Lung microvascular endothelial cell (primary cell): ENCODE data around the gene FCRL6. TPM values are rescaled to one million over a fixed set of nuclear protein-coding genes. Genes with fewer than 3 reads are reported as not detected.

Experiments
- DNase-seq, 2 donors: peaks; one replicate each; pipeline versions ENCODE4 v3.0.0 to v3.0.0-alpha.2; 2010; ENCODE audit warnings: low read depth in 2 of 2
- total RNA-seq: library from RNA; depleted of rRNA; stranded (reverse); fragments of >200 nt; gene quantifications from 2 replicates; pipeline ENCODE4 v1.2.1, GENCODE V29; 2014

FCRL6 gene
- total RNA-seq, 1 donor from 2014 or later: not detected

GRCh38 chr1:159799446-159799985 is 2.6 kb upstream of the FCRL6 start:
- no peak for DNase-seq

DNA sequence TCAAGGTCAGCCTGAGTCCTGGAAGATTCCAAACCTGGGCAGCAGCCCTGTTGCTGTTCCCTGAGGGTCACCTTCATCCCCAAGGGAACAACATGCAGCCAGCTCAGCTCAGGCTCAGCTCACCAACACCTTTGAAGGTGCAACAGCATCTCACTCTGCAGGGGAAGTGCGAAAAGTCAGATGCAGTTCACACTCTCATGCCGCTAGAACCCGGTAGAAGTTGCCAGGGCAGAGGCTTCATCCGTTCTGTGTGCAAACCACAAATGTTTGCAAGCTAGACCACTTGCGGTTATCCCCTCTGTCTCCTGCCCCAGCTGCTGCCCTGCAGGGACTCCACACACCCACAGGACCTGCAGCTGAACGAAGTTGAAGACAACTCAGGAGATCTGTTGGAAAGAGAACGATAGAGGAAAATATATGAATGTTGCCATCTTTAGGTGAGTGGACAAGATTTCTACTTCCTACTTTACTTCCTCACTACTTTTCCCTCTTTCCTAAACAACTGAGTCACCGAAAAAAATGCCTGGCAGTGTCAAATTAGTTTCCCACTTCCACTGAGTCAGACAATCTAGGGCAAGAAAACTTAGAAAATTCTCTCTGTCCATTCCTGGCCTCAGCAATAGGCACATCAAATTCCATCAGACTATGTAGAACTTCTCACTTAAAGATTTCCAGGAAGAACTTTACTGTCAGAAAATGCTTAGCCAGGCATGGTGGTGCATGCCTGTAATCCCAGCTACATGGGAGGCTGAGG is 1.8 kb upstream of the FCRL6 start:
- no peak for DNase-seq

DNA sequence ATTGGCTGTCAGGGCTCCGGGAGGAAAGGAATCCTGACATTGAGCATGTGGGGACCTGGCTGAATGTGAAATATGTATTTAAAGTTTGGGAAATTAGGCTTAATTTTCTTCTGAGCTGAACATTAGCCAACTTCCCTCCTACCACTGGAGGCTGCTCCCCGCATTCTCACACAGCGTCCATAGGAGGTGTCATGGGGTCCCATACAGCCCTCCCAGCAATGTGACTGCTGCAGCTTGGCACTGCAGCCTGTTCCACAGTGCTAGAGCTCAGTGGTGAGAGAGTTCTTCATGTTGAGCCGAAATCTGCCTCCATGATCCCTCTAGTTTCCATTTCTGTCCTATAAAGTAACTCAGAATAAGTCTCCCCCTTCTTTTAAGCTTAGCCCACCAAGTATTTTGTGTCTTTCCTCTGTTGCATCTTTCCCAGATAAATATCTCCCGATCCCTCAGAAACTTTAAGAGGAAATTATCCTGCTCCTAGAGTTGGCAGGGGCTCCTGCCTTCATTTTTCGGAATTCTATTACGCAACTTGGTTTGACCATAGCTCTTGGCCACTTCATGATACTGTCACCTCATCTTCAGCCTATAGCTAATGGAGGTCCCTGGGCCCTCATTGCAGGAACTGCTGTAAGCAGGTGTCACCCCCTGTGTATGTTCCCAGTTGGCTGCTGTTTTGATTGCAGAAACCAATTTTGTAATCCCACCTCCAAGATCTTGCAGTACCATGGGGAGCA is 2.0 kb downstream of the FCRL6 start:
- no peak for DNase-seq

- DNase-seq: peak in 1 of 2 donors; percentile 10
Measured at GRCh38 chr1:159804924-159805323, 2.8 kb downstream of the FCRL6 start.

GRCh38 chr1:159815926-159816325 is 13.8 kb downstream of the FCRL6 start:
- DNase-seq: no peak

DNA sequence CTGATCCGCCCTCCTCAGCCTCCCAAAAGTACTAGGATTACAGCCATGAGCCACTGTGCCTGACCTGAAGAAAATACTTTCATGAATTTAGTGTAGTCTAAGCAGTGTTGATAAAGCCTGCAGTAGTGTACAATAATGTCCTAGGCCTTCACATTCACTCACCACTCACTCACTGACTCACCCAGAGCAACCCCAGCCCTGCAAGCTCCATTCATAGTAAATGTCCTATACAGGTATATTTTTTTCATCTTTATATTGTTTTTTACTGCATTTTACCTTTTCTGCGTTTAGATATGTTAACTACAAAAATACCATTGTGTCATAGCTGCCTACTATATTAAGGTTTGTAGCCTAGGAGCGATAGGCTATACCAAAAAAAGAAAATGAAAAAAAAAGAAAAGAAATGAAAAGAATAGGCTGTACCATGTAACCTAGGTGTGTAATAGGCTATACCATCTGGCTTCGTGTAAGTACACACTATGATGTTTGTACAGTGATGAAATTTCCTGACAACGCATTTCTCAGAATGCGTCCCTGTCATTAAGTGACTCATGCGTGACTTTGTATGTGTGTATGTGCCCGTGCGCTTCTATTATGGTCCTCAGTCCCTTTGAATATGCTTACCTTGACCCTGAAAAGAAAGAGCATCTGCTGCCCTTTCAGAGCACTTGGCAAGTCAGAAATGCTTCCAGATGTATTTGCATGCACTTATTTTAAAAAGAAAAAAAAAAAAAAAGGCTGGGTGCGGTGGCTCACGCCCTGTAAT is 15.3 kb downstream of the FCRL6 start:
- DNase-seq: peak; percentile 48 to 69

- no peak for DNase-seq
Measured at GRCh38 chr1:159821171-159821867, 19.2 kb downstream of the FCRL6 start.

GRCh38 chr1:159823406-159823805 is 21.2 kb downstream of the FCRL6 start:
- DNase-seq: no peak

DNA sequence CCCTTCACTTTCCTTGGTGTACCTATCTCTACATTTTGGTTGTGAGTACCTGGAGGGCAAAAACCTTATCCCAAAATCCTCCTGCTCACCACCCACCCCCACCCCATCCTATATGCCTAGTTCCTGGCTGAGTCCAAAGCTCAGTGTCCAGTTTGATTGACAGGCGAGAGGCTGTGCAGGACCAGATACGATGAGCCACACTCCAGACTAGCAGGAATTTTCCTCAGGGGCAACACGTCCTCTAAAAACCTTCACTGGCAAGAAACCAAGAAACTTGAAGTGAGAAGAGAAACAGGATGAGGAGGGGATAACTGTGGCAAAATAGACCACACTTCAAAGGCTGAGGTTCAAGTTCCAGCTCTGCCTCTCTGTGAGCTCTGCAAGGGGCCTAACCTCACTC is 23.4 kb downstream of the FCRL6 start:
- no peak for DNase-seq

- peak in 1 of 2 donors; percentile 25 for DNase-seq
Measured at GRCh38 chr1:159826441-159827101, 24.4 kb downstream of the FCRL6 start, which contains the start of gene SLAMF8. Gene SLAMF8 (plus strand): TSS chr1:159826873. CDS start chr1:159826899, 26 bp downstream.

DNA sequence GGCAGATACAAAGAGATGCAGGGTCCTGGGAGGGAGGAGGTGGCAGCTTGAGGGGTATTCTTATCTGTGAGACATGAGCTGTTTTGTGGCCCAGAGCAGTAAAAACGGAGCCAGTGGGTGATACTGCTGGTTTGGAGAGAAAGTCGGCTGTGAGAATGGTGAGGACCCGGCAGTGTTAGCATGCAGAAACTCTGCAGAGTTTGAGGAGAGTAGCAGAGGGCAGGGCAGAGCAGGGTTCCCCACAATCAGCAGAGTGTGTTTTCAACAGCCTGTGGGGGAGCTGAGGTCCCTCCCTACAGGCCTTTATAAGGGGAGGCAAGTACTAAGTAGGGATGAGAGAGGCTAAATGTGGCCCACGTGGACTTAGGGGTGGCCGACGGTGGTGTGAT is 24.9 kb downstream of the FCRL6 start:
- no peak for DNase-seq

GRCh38 chr1:159827549-159827948 is 25.4 kb downstream of the FCRL6 start:
- no peak for DNase-seq

- no peak for DNase-seq
Measured at GRCh38 chr1:159828176-159828575, 26.0 kb downstream of the FCRL6 start.

GRCh38 chr1:159828581-159829272 is 26.6 kb downstream of the FCRL6 start:
- DNase-seq: no peak

GRCh38 chr1:159829273-159829634 is 27.1 kb downstream of the FCRL6 start:
- peak; percentile 28 to 46 for DNase-seq

- peak in 1 of 2 donors; percentile 11 for DNase-seq
Measured at GRCh38 chr1:159829822-159830465, 27.8 kb downstream of the FCRL6 start.

DNA sequence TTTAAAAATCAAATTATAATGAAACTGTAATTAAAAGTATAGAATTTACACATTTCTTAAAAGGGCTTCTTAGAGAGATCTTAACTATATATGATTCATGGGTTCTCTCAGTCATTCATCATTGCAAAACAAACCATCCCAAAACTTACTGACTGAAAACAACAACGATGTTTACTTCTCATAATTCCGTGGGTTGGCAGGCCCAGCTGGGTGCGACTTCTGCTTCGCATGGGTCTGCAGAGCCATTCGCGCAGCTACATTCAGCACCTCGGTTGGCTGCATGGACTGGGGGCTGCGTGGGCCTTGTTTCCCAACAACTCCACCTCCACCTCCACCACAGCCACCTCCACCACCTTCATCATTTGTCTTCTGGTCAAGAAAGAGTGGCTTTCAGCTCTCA is 28.6 kb downstream of the FCRL6 start:
- no peak for DNase-seq

DNA sequence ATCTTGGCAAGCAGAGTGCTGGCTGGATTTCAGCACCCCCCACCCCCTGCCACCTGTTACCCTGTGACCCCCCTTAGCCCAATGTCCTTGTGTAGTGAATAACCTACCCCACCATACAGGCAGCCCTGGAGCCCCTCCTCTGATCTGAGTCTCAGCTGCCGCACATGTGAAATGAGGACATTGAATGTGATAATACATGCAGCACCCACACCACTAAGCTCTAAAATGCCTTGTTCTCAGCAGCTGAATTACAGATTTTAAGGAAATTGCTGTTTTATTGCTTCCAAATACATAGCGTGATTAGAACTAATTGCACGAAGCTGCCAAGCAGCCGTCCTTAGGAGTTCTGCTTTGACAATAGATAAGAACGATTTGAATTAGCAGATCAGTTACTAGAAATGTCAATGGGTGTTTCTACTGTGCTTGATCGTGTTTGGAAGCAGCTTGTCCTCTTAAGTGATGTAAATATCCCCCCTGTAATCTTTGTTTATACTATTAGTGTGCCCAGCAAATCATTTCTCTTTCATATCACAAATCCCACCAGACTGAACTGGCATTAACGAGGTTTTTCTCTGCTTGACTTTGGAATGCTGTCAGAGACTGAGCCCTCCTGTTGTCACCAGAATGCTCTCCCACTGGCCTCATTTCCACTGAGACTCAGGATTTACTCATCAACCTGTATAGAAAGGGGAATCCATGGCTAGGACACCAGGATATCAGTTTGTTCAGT is 29.4 kb downstream of the FCRL6 start:
- no peak for DNase-seq

- no peak for DNase-seq
Measured at GRCh38 chr1:159832309-159832708, 30.1 kb downstream of the FCRL6 start.
